Trophoblast cell (in vitro differentiated cells and primary cell): ENCODE data around the gene TSR3.

Experiments used
- DNase-seq, 2 donors: peaks; one replicate each; pipeline ENCODE4 v3.0.0-alpha.2; 2016
- H2AFZ ChIP-seq: 2 replicates; pipeline ENCODE4 v1.6.1; 2013; ENCODE audit warnings: low read length, moderate library complexity, mild to moderate bottlenecking; ENCODE audit not compliant: insufficient read depth, poor library complexity
- H2AK5ac ChIP-seq: 2 replicates; pipeline ENCODE4 v1.6.1; 2013; ENCODE audit warnings: mild to moderate bottlenecking, low read length
- H2BK120ac ChIP-seq: 2 replicates; pipeline ENCODE4 v1.6.1; 2013; ENCODE audit warnings: low read length, mild to moderate bottlenecking, moderate library complexity; ENCODE audit not compliant: insufficient read depth, poor library complexity
- H2BK12ac ChIP-seq: 2 replicates; pipeline ENCODE4 v1.6.1; 2013; ENCODE audit warnings: mild to moderate bottlenecking, low read length, moderate library complexity
- H2BK5ac ChIP-seq: 2 replicates; pipeline ENCODE4 v1.6.1; 2013; ENCODE audit warnings: low read length, low read depth, moderate library complexity, mild to moderate bottlenecking; ENCODE audit not compliant: poor library complexity
- H3K14ac ChIP-seq: 2 replicates; pipeline ENCODE4 v1.6.1; 2013; ENCODE audit warnings: mild to moderate bottlenecking, low read length
- H3K18ac ChIP-seq: 2 replicates; pipeline ENCODE4 v1.6.1; 2013; ENCODE audit warnings: mild to moderate bottlenecking, low read length
- H3K23ac ChIP-seq: 2 replicates; pipeline ENCODE4 v1.6.1; 2013; ENCODE audit warnings: low read length
- H3K27ac ChIP-seq: 2 replicates; pipeline ENCODE4 v1.5.1; 2013; ENCODE audit warnings: low read depth, mild to moderate bottlenecking, inconsistent platforms, low read length, moderate library complexity
- H3K27me3 ChIP-seq: 2 replicates; pipeline ENCODE4 v1.6.1; 2013; ENCODE audit warnings: inconsistent platforms, mild to moderate bottlenecking, low read length, moderate library complexity; ENCODE audit not compliant: insufficient read depth
- H3K36me3 ChIP-seq, 2 experiments: 1 replicate in 1 of 2; 2 replicates in 1 of 2; pipeline ENCODE4 v1.6.1; 2013; ENCODE audit warnings: low read length in 2 of 2, mild to moderate bottlenecking in 2 of 2, moderate library complexity in 1 of 2; ENCODE audit not compliant: insufficient read depth in 2 of 2, control insufficient read depth in 1 of 2
- H3K4ac ChIP-seq: 2 replicates; pipeline ENCODE4 v1.6.1; 2013; ENCODE audit warnings: low read depth, mild to moderate bottlenecking, low read length, moderate library complexity
- H3K4me1 ChIP-seq, 2 experiments: 1 replicate in 1 of 2; 2 replicates in 1 of 2; pipeline ENCODE4 v1.6.1; 2013; ENCODE audit warnings: low read length in 2 of 2, mild to moderate bottlenecking in 2 of 2, moderate library complexity in 1 of 2; ENCODE audit not compliant: insufficient read depth in 2 of 2, control insufficient read depth in 1 of 2
- H3K4me2 ChIP-seq: 2 replicates; pipeline ENCODE4 v1.6.1; 2013; ENCODE audit warnings: inconsistent platforms, mild to moderate bottlenecking, low read length, moderate library complexity
- H3K4me3 ChIP-seq: 2 replicates; pipeline ENCODE4 v1.5.1; 2013; ENCODE audit warnings: mild to moderate bottlenecking, low read depth, low read length, inconsistent platforms
- H3K79me1 ChIP-seq: one replicate; pipeline ENCODE4 v1.6.1; 2013; ENCODE audit warnings: low read length
- H3K79me2 ChIP-seq: 2 replicates; pipeline ENCODE4 v1.6.1; 2013; ENCODE audit warnings: low read length, mild to moderate bottlenecking; ENCODE audit not compliant: control insufficient read depth, insufficient read depth, poor library complexity
- H3K9ac ChIP-seq: 2 replicates; pipeline ENCODE4 v1.6.1; 2013; ENCODE audit warnings: mild to moderate bottlenecking, low read length
- H3K9me3 ChIP-seq: 2 replicates; pipeline ENCODE4 v1.6.1; 2013; ENCODE audit warnings: low read depth, mild to moderate bottlenecking, control low read depth, inconsistent platforms, low read length; ENCODE audit not compliant: insufficient read depth
- H4K12ac ChIP-seq: 2 replicates; pipeline ENCODE4 v1.6.1; 2013; ENCODE audit warnings: low read depth, mild to moderate bottlenecking, low read length, moderate library complexity
- H4K8ac ChIP-seq: 2 replicates; pipeline ENCODE4 v1.6.1; 2013; ENCODE audit warnings: low read depth, mild to moderate bottlenecking, low read length, moderate library complexity
- H4K91ac ChIP-seq: one replicate; pipeline ENCODE4 v1.6.1; 2013; ENCODE audit warnings: low read depth, mild to moderate bottlenecking, low read length, moderate library complexity
- WGBS: extraction: QIAGEN DNeasy Blood & Tissue Kit; methylation state at CpG from one replicate; pipeline ENCODE4 v1.1.7; 2013; ENCODE audit warnings: missing lambda C conversion rate; ENCODE audit not compliant: insufficient read length, insufficient coverage; ENCODE audit errors: extremely low coverage; 5-methylcytosine and 5-hydroxymethylcytosine counted together

The TSR3 gene

DNA sequence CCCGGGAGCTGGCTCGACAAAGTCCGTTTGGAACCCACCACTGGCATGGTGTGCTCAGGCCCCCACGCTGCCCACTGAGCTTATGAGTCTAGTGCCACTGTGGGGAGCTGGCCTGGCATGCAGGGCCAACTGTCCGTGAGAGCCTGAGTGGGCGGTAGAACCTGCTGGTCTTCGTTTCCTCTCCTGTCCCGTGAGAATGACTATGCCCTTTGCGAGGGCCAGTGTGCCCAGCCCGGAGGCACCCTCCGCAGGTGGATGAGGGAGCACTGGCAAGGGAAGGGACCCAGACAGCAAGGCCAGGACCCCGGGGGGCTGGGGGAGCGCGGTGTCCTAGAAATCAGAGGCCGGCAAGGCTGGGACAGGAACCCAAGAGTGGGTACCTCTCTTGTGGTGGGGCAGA lies 15.1 kb downstream of the TSR3 start:
- H3K9me3 ChIP-seq = peaks cover 10% of the 10 kb centered on the region
- H3K4me1 ChIP-seq = peaks cover 15 to 21% of the 10 kb centered on the region in 2 experiments
- WGBS = no CpG with 5 or more reads among the region's 15 CpGs
- H2BK120ac ChIP-seq = no peak overlapping the region
- no peak overlapping the region for H4K91ac ChIP-seq
- H3K4me3 ChIP-seq = no peak overlapping the region
- H2AFZ ChIP-seq = no peak overlapping the region
- H3K9ac ChIP-seq = no peak overlapping the region
- DNase-seq = no peak
- peaks cover 39% of the 10 kb centered on the region for H3K27me3 ChIP-seq
- no peak overlapping the region for H4K12ac ChIP-seq
- H2AK5ac ChIP-seq = no peak overlapping the region
- no peak overlapping the region for H2BK5ac ChIP-seq
- no peaks in the 10 kb centered on the region for H3K79me2 ChIP-seq
- H3K4ac ChIP-seq = no peak overlapping the region
- peaks cover 4% of the 10 kb centered on the region for H3K79me1 ChIP-seq
- H3K27ac ChIP-seq = no peak overlapping the region
- H2BK12ac ChIP-seq = no peak overlapping the region
- H3K4me2 ChIP-seq = no peak overlapping the region
- H3K36me3 ChIP-seq = no peaks in the 10 kb centered on the region
- H3K23ac ChIP-seq = no peak overlapping the region
- no peak overlapping the region for H4K8ac ChIP-seq
- no peak overlapping the region for H3K14ac ChIP-seq
- no peak overlapping the region for H3K18ac ChIP-seq

DNA sequence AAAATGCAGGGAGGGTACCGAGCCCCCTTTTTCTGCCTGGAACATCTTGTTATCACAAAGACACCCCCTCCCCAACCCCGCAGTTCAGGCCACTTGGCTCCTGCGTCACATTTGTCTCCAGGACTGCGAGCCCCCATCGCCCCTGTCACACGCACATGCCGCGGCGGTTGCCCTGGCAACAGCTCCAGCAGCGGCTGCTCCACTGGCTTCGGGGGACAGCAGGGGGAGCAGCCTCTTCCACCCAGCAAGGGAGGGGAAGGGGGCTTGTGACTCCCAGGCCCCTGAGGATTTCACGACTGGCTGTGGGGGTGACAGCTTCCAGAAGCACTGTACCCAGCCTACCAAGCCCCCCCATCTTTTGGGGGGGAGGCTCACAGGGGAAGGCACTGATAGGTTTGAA lies 15.7 kb downstream of the TSR3 start:
- Histone ChIP-seq H3K27ac (no peak overlapping the region), H3K4ac (no peak overlapping the region), H3K36me3 (no peaks in the 10 kb centered on the region), H3K79me2 (no peaks in the 10 kb centered on the region), H3K27me3 (peaks cover 39% of the 10 kb centered on the region), H3K23ac (no peak overlapping the region), H4K12ac (no peak overlapping the region), H4K91ac (no peak overlapping the region), H3K4me1 (peaks cover 21 to 27% of the 10 kb centered on the region in 2 experiments), H3K14ac (no peak overlapping the region), H3K4me3 (no peak overlapping the region), H3K9ac (no peak overlapping the region), H2AK5ac (no peak overlapping the region), H4K8ac (no peak overlapping the region), H2BK12ac (no peak overlapping the region), H3K9me3 (peaks cover 10% of the 10 kb centered on the region), H2BK120ac (no peak overlapping the region), H3K18ac (no peak overlapping the region), H2AFZ (no peak overlapping the region), H2BK5ac (no peak overlapping the region), H3K79me1 (peaks cover 9% of the 10 kb centered on the region), H3K4me2 (no peak overlapping the region)
- DNase-seq = no peak
- no CpG with 5 or more reads among the region's 12 CpGs for WGBS

- H3K9ac ChIP-seq = no peak overlapping the region
- peaks cover 39% of the 10 kb centered on the region for H3K27me3 ChIP-seq
- H2BK5ac ChIP-seq = no peak overlapping the region
- H3K14ac ChIP-seq = no peak overlapping the region
- no peak for DNase-seq
- H3K27ac ChIP-seq = no peak overlapping the region
- no peak overlapping the region for H2AFZ ChIP-seq
- H4K12ac ChIP-seq = no peak overlapping the region
- H4K91ac ChIP-seq = no peak overlapping the region
- no peak overlapping the region for H4K8ac ChIP-seq
- no CpG with 5 or more reads among the region's 16 CpGs for WGBS
- H3K79me2 ChIP-seq = no peaks in the 10 kb centered on the region
- no peak overlapping the region for H3K23ac ChIP-seq
- peaks cover 12% of the 10 kb centered on the region for H3K9me3 ChIP-seq
- no peak overlapping the region for H2BK12ac ChIP-seq
- no peaks in the 10 kb centered on the region for H3K36me3 ChIP-seq
- peaks cover 9% of the 10 kb centered on the region for H3K79me1 ChIP-seq
- H2BK120ac ChIP-seq = no peak overlapping the region
- no peak overlapping the region for H3K4me3 ChIP-seq
- H3K4ac ChIP-seq = no peak overlapping the region
- H2AK5ac ChIP-seq = no peak overlapping the region
- H3K18ac ChIP-seq = no peak overlapping the region
- H3K4me1 ChIP-seq = peaks cover 22 to 27% of the 10 kb centered on the region in 2 experiments
- H3K4me2 ChIP-seq = no peak overlapping the region
These were observed 16.3 kb downstream of the TSR3 start for GRCh38 chr16:1335211-1335971.

- Histone ChIP-seq H2AK5ac (no peak overlapping the region), H3K9me3 (peaks cover 7% of the 10 kb centered on the region), H3K79me1 (peaks cover 9% of the 10 kb centered on the region), H3K14ac (no peak overlapping the region), H3K4me1 (peaks cover 22 to 27% of the 10 kb centered on the region in 2 experiments), H2AFZ (no peak overlapping the region), H2BK120ac (no peak overlapping the region), H4K91ac (no peak overlapping the region), H3K36me3 (no peaks in the 10 kb centered on the region), H3K79me2 (no peaks in the 10 kb centered on the region), H3K4me2 (no peak overlapping the region), H2BK5ac (no peak overlapping the region), H3K23ac (no peak overlapping the region), H3K4me3 (no peak overlapping the region), H3K18ac (no peak overlapping the region), H3K27ac (no peak overlapping the region), H3K9ac (no peak overlapping the region), H2BK12ac (no peak overlapping the region), H4K12ac (no peak overlapping the region), H3K4ac (no peak overlapping the region), H4K8ac (no peak overlapping the region), H3K27me3 (peaks cover 39% of the 10 kb centered on the region)
- WGBS = no CpG with 5 or more reads among the region's 9 CpGs
- DNase-seq = no peak
These were observed 16.9 kb downstream of the TSR3 start for GRCh38 chr16:1334739-1335138.
